Fibroblast of lung (primary cell): Measurements from ENCODE around the gene C16orf95. TPM values are rescaled to one million over a fixed set of nuclear protein-coding genes. Genes with fewer than 3 reads are reported as not detected.

Experiments used
- DNase-seq, 2 donors: peaks; one replicate each; pipeline versions ENCODE4 v3.0.0 to v3.0.0-alpha.2; 2010; ENCODE audit warnings: low read depth in 2 of 2
- H2AFZ ChIP-seq: 2 replicates; pipeline ENCODE4 v1.5.1; 2012; ENCODE audit warnings: low read length, control low read depth, inconsistent platforms
- H3K27ac ChIP-seq: 2 replicates; pipeline ENCODE4 v1.5.1; 2011; ENCODE audit warnings: low read length, control low read depth; ENCODE audit not compliant: insufficient read depth
- H3K27me3 ChIP-seq: 2 replicates; pipeline ENCODE4 v1.5.1; 2011; ENCODE audit warnings: mild to moderate bottlenecking, low read length; ENCODE audit not compliant: control insufficient read depth, insufficient read depth
- H3K36me3 ChIP-seq: 2 replicates; pipeline ENCODE4 v1.5.1; 2011; ENCODE audit warnings: low read length; ENCODE audit not compliant: control insufficient read depth, insufficient read depth
- H3K4me1 ChIP-seq: 2 replicates; pipeline ENCODE4 v1.5.1; 2011; ENCODE audit warnings: low read length; ENCODE audit not compliant: control insufficient read depth, insufficient read depth; ENCODE audit errors: extremely low read depth
- H3K4me2 ChIP-seq: 2 replicates; pipeline ENCODE4 v1.5.1; 2011; ENCODE audit warnings: low read length, control low read depth; ENCODE audit not compliant: insufficient read depth; ENCODE audit errors: extremely low read depth
- H3K4me3 ChIP-seq, 4 experiments: fragments of 200-600 bp in 1 of 4; sonication (generic) in 1 of 4; replicated peaks in 1 of 4; 2 replicates each; pipeline ENCODE4 v1.5.1; 2011 to 2016; ENCODE audit warnings: low read length in 4 of 4, low read depth in 3 of 4, mild to moderate bottlenecking in 3 of 4, control low read depth in 2 of 4, inconsistent platforms in 1 of 4, mixed read lengths in 1 of 4; ENCODE audit not compliant: insufficient read depth in 1 of 4; ENCODE audit errors: control extremely low read depth in 1 of 4
- H3K79me2 ChIP-seq: 2 replicates; pipeline ENCODE4 v1.5.1; 2012; ENCODE audit warnings: mild to moderate bottlenecking, low read length, inconsistent platforms; ENCODE audit not compliant: control insufficient read depth, insufficient read depth
- H3K9ac ChIP-seq: 2 replicates; pipeline ENCODE4 v1.5.1; 2011; ENCODE audit warnings: mild to moderate bottlenecking, low read length, control low read depth; ENCODE audit not compliant: insufficient read depth
- H3K9me3 ChIP-seq: 2 replicates; pipeline ENCODE4 v1.5.1; 2012; ENCODE audit warnings: low read depth, low read length; ENCODE audit not compliant: control insufficient read depth, insufficient read depth
- H4K20me1 ChIP-seq: 2 replicates; pipeline ENCODE4 v1.5.1; 2011; ENCODE audit warnings: low read length; ENCODE audit not compliant: control insufficient read depth, insufficient read depth; ENCODE audit errors: extremely low read depth
- CTCF ChIP-seq, 2 donors: IDR thresholded peaks in 1 of 2; conservative IDR thresholded peaks in 1 of 2; 1 replicate in 1 of 2; 2 replicates in 1 of 2; pipeline ENCODE4 v1.5.1; 2011 to 2012; ENCODE audit warnings: low read length in 2 of 2, control low read depth in 1 of 2, inconsistent platforms in 1 of 2, low read depth in 1 of 2, mild to moderate bottlenecking in 1 of 2
- EZH2 ChIP-seq: IDR thresholded peaks from 2 replicates; pipeline ENCODE4 v1.5.1; 2012; ENCODE audit warnings: low read length, control low read depth, mild to moderate bottlenecking; ENCODE audit errors: missing control alignments
- polyA plus RNA-seq, 2 donors: library from polyadenylated mRNA; depleted of rRNA in 1 of 2; stranded (reverse) in 1 of 2; unstranded in 1 of 2; fragments of >200 nt; gene quantifications; 2 replicates each; pipeline ENCODE4 v1.2.1, GENCODE V29; 2011 to 2012; ENCODE audit warnings: missing spikeins in 1 of 2
- total RNA-seq: library from RNA; depleted of rRNA; stranded (reverse); fragments of >200 nt; gene quantifications from 2 replicates; pipeline ENCODE4 v1.2.1, GENCODE V29; 2014

Gene C16orf95
- total and polyA plus RNA-seq, 2 donors (not counting 1 experiment from before 2014, with no cell fraction given): 1.3 to 5.4 TPM

GRCh38 chr16:87347932-87348615 lies 30.9 kb upstream of the C16orf95 start:
- Histone ChIP-seq H4K20me1 (peaks cover 1% of the 10 kb centered on the region), H3K9me3 (no peaks in the 10 kb centered on the region), H3K79me2 (peaks cover 1% of the 10 kb centered on the region), H3K36me3 (peaks cover 14% of the 10 kb centered on the region), H3K4me2 (no peak overlapping the region), H3K4me1 (peaks cover 3% of the 10 kb centered on the region), H2AFZ (no peak overlapping the region), H3K4me3 (no peak overlapping the region), H3K27me3 (no peaks in the 10 kb centered on the region), H3K27ac (no peak overlapping the region), H3K9ac (no peak overlapping the region)
- TF ChIP-seq EZH2 (no peak), CTCF (conservative IDR thresholded peaks at IDR 0.05 in 1 of 2, IDR thresholded peaks at IDR 0.05 in 1 of 2; ENCODE audit: low read depth in 1 of 2, low read length in 2 of 2) (no peak)
- no peak for DNase-seq

GRCh38 chr16:87346517-87347060 lies 29.4 kb upstream of the C16orf95 start:
- Histone ChIP-seq H3K27ac (no peak overlapping the region), H3K4me2 (no peak overlapping the region), H4K20me1 (peaks cover 1% of the 10 kb centered on the region), H3K79me2 (peaks cover 1% of the 10 kb centered on the region), H3K4me3 (no peak overlapping the region), H3K9ac (no peak overlapping the region), H3K9me3 (no peaks in the 10 kb centered on the region), H3K27me3 (no peaks in the 10 kb centered on the region), H2AFZ (no peak overlapping the region), H3K4me1 (peaks cover 3% of the 10 kb centered on the region), H3K36me3 (peaks cover 24% of the 10 kb centered on the region)
- no peak for DNase-seq
- TF ChIP-seq EZH2 (no peak), CTCF (conservative IDR thresholded peaks at IDR 0.05 in 1 of 2, IDR thresholded peaks at IDR 0.05 in 1 of 2; ENCODE audit: low read depth in 1 of 2, low read length in 2 of 2) (no peak)

DNA sequence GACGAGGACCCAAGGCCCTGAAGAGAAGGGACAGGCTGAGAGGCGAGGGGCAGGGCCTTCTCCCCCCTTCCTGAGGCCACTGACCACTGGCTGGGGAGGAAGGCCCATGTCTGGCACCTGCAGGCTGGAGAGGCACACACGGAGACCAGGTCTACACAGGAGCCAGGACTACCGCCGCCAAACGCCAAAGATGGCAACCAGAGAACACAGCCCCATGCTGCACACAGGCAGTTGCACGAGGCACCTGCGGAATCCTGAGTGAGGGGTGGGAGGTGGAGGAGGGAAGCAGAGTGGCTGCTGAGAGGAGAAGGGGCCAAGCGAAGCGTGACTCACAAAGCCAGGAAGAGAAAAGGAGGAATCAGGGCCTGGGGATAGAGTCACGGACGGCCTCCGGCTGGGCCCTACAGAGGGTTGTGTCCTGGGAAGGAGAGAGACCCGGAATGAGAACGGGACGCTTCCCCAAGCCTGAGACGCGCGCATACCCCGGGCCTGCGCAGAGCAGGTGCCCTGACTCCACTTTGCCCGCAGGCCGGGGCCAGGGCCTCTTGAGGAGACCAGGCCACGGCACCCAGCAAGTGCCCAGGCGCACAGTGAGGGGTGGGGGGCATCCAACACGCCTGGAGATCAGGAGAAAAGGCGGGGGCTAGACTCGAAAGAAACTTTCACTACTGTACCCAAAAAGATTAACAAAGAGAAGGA lies 28.7 kb upstream of the C16orf95 start:
- H2AFZ ChIP-seq: no peak overlapping the region
- H3K9me3 ChIP-seq: no peaks in the 10 kb centered on the region
- H3K4me1 ChIP-seq: peaks cover 1% of the 10 kb centered on the region
- no peak overlapping the region for H3K4me2 ChIP-seq
- no peaks in the 10 kb centered on the region for H3K27me3 ChIP-seq
- no peak overlapping the region for H3K4me3 ChIP-seq
- no peak overlapping the region for H3K27ac ChIP-seq
- TF ChIP-seq CTCF (conservative IDR thresholded peaks at IDR 0.05 in 1 of 2, IDR thresholded peaks at IDR 0.05 in 1 of 2; ENCODE audit: low read depth in 1 of 2, low read length in 2 of 2) (no peak), EZH2 (no peak)
- H3K36me3 ChIP-seq: peaks cover 24% of the 10 kb centered on the region
- H3K9ac ChIP-seq: no peak overlapping the region
- no peak for DNase-seq
- H3K79me2 ChIP-seq: peaks cover 1% of the 10 kb centered on the region
- peaks cover 1% of the 10 kb centered on the region for H4K20me1 ChIP-seq
